Tibial nerve (tissue), 4 donors: ENCODE measurements around the gene TMPRSS7.

Source experiments
- CTCF ChIP-seq, 5 experiments: fragments of 200-600 bp in 3 of 5; fragments of 450-650 bp in 2 of 5; sonication (generic) in 3 of 5; IDR thresholded peaks; one replicate each; pipeline ENCODE4 v1.5.1; 2016 to 2019; ENCODE audit warnings: antibody characterized with exemption in 5 of 5, mild to moderate bottlenecking in 3 of 5, moderate library complexity in 2 of 5
- EP300 ChIP-seq, 2 donors: sonication (generic); formaldehyde crosslinking; IDR thresholded peaks; one replicate each; pipeline ENCODE4 v1.6.1; 2017; ENCODE audit warnings: antibody characterized with exemption in 2 of 2, mild to moderate bottlenecking in 1 of 2
- POLR2A ChIP-seq, 2 donors: fragments of 450-650 bp; IDR thresholded peaks; one replicate each; pipeline ENCODE4 v1.6.1; 2017; ENCODE audit warnings: antibody characterized with exemption in 2 of 2, mild to moderate bottlenecking in 2 of 2, moderate library complexity in 2 of 2

GRCh38 chr3:112122870-112123269 lies 88.3 kb downstream of the TMPRSS7 start:
- TF ChIP-seq POLR2A (IDR thresholded peaks at IDR 0.05) (no peak), CTCF (IDR thresholded peaks at IDR 0.05) (no peak), EP300 (IDR thresholded peaks at IDR 0.05) (no peak)
